Raji (cell line): ENCODE measurements around the gene WIPF1.

Experiments
- POLR2A ChIP-seq: IDR thresholded peaks from 2 replicates; pipeline ENCODE4 v1.6.1; 2011; ENCODE audit warnings: low read depth, low read length, control low read depth; ENCODE audit not compliant: insufficient read depth

WIPF1 gene

GRCh38 chr2:174590928-174591648, 6.5 kb downstream of the WIPF1 start:
- TF ChIP-seq POLR2A = no peak

GRCh38 chr2:174590346-174590745, 7.3 kb downstream of the WIPF1 start:
- TF ChIP-seq POLR2A = no peak

- no peak for TF ChIP-seq POLR2A
Observed at GRCh38 chr2:174589334-174589733, 8.3 kb downstream of the WIPF1 start.

GRCh38 chr2:174588463-174588862, 9.1 kb downstream of the WIPF1 start:
- no peak for TF ChIP-seq POLR2A

- TF ChIP-seq POLR2A = no peak
Observed at GRCh38 chr2:174587579-174587978, 10.0 kb downstream of the WIPF1 start.

- TF ChIP-seq POLR2A = no peak
Observed at GRCh38 chr2:174586418-174587295, 10.9 kb downstream of the WIPF1 start.

GRCh38 chr2:174585657-174586252, 11.8 kb downstream of the WIPF1 start:
- TF ChIP-seq POLR2A = no peak

GRCh38 chr2:174585146-174585545, 12.5 kb downstream of the WIPF1 start:
- TF ChIP-seq POLR2A = no peak

GRCh38 chr2:174581491-174581890, 16.1 kb downstream of the WIPF1 start:
- no peak for TF ChIP-seq POLR2A

- no peak for TF ChIP-seq POLR2A
Observed at GRCh38 chr2:174580951-174581350, 16.7 kb downstream of the WIPF1 start.

GRCh38 chr2:174577967-174578589, 19.5 kb downstream of the WIPF1 start:
- no peak for TF ChIP-seq POLR2A

- no peak for TF ChIP-seq POLR2A
Observed at GRCh38 chr2:174575124-174575776, 22.4 kb downstream of the WIPF1 start.

GRCh38 chr2:174574657-174575056, 22.9 kb downstream of the WIPF1 start:
- TF ChIP-seq POLR2A = no peak

- TF ChIP-seq POLR2A = no peak
Observed at GRCh38 chr2:174573621-174574081, 24.0 kb downstream of the WIPF1 start.

GRCh38 chr2:174572556-174572955, 25.0 kb downstream of the WIPF1 start:
- no peak for TF ChIP-seq POLR2A

- TF ChIP-seq POLR2A = no peak
Observed at GRCh38 chr2:174571669-174572323, 25.8 kb downstream of the WIPF1 start.
